ENCODE results near the gene VGLL3.

DNA sequence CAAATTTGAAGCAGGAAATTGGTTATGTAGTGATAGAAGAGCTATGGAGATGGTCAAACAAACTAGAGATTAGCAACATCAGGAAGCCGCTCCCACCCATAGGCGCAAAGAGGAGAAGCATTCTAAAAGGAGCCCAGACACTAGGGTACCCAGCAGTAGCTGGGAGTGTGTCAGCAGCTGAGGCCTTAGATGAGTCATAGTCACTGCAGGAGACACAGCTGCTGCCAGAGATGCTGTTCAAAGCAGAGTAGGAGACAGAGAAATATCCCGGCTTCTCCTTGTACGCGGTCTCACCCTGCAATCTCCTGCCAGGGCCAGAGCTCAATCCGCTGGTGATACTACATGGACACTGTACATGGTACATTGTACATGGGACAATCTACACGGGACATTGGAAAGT lies 61.9 kb downstream of the VGLL3 start:
- TF ChIP-seq ISL1 (CRISPR knock-in tag; IDR thresholded peaks at IDR 0.05) (no peak), ZNF70 (CRISPR knock-in tag; IDR thresholded peaks at IDR 0.05) (no peak)
- TF ChIP-seq, protein P1, sequence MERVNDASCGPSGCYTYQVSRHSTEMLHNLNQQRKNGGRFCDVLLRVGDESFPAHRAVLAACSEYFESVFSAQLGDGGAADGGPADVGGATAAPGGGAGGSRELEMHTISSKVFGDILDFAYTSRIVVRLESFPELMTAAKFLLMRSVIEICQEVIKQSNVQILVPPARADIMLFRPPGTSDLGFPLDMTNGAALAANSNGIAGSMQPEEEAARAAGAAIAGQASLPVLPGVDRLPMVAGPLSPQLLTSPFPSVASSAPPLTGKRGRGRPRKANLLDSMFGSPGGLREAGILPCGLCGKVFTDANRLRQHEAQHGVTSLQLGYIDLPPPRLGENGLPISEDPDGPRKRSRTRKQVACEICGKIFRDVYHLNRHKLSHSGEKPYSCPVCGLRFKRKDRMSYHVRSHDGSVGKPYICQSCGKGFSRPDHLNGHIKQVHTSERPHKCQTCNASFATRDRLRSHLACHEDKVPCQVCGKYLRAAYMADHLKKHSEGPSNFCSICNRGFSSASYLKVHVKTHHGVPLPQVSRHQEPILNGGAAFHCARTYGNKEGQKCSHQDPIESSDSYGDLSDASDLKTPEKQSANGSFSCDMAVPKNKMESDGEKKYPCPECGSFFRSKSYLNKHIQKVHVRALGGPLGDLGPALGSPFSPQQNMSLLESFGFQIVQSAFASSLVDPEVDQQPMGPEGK (CRISPR knock-in tag; IDR thresholded peaks at IDR 0.05; ENCODE audit: borderline replicate concordance) = no peak
- TF ChIP-seq, protein P2, sequence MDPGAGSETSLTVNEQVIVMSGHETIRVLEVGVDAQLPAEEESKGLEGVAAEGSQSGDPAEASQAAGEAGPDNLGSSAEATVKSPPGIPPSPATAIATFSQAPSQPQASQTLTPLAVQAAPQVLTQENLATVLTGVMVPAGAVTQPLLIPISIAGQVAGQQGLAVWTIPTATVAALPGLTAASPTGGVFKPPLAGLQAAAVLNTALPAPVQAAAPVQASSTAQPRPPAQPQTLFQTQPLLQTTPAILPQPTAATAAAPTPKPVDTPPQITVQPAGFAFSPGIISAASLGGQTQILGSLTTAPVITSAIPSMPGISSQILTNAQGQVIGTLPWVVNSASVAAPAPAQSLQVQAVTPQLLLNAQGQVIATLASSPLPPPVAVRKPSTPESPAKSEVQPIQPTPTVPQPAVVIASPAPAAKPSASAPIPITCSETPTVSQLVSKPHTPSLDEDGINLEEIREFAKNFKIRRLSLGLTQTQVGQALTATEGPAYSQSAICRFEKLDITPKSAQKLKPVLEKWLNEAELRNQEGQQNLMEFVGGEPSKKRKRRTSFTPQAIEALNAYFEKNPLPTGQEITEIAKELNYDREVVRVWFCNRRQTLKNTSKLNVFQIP (CRISPR knock-in tag; IDR thresholded peaks at IDR 0.05; ENCODE audit: borderline replicate concordance, low read depth) = no peak
